NCI-H146 treated with DMSO at 0.1 percent for 48 hours (cell line): ENCODE measurements around the gene TERF2IP.

Experiments used
- DNase-seq: peaks from one replicate; lab custom pipeline; 2025; ENCODE audit not compliant: unreplicated experiment; lab: John Stamatoyannopoulos, UW

Gene TERF2IP

GRCh38 chr16:75632857-75633256 lies 14.7 kb upstream of the TERF2IP start:
- peak; percentile 90 for DNase-seq

GRCh38 chr16:75635036-75635435 lies 12.5 kb upstream of the TERF2IP start:
- no peak for DNase-seq

- no peak for DNase-seq
These were observed 7.0 kb upstream of the TERF2IP start for GRCh38 chr16:75640598-75640997.

GRCh38 chr16:75644240-75645012 lies 3.1 kb upstream of the TERF2IP start:
- no peak for DNase-seq

- DNase-seq: no peak
These were observed 471 bp upstream of the TERF2IP start for GRCh38 chr16:75647112-75647491.

GRCh38 chr16:75648265-75649076 lies 898 bp downstream of the TERF2IP start:
- peak; percentile 32 for DNase-seq

GRCh38 chr16:75653922-75654321 lies 6.3 kb downstream of the TERF2IP start:
- DNase-seq: no peak

- DNase-seq: no peak
These were observed 10.6 kb downstream of the TERF2IP start for GRCh38 chr16:75658175-75658574.

- DNase-seq: no peak
These were observed 12.7 kb downstream of the TERF2IP start for GRCh38 chr16:75660321-75660720.

- no peak for DNase-seq
These were observed 13.2 kb downstream of the TERF2IP start for GRCh38 chr16:75660726-75661302.

GRCh38 chr16:75667503-75667902 lies 19.9 kb downstream of the TERF2IP start:
- no peak for DNase-seq

GRCh38 chr16:75676909-75677308 lies 29.3 kb downstream of the TERF2IP start, which contains the start of gene CPHXL2:
TSS of gene CPHXL2 (minus strand) at chr16:75677009. CDS start at chr16:75676999, 10 bp downstream.
- DNase-seq: no peak

GRCh38 chr16:75679366-75679765 lies 31.8 kb downstream of the TERF2IP start:
- no peak for DNase-seq

- DNase-seq: no peak
These were observed 34.7 kb downstream of the TERF2IP start for GRCh38 chr16:75682308-75682707.

GRCh38 chr16:75687361-75687760 lies 39.8 kb downstream of the TERF2IP start:
- DNase-seq: no peak

- DNase-seq: no peak
These were observed 48.1 kb downstream of the TERF2IP start for GRCh38 chr16:75695708-75696107.

- DNase-seq: no peak
These were observed 50.0 kb downstream of the TERF2IP start for GRCh38 chr16:75697571-75697970.

GRCh38 chr16:75701361-75701760 lies 53.8 kb downstream of the TERF2IP start, which contains the start of gene DUXB:
TSS of gene DUXB (minus strand) at chr16:75701461. CDS start at chr16:75701418, 43 bp downstream.
- DNase-seq: no peak

- DNase-seq: no peak
These were observed 54.7 kb downstream of the TERF2IP start for GRCh38 chr16:75702242-75702641.

- DNase-seq: no peak
These were observed 55.7 kb downstream of the TERF2IP start for GRCh38 chr16:75703306-75703705.
